ENCODE data around the gene SLC25A42.
"Not testable (repeated sequence)": the region's sequence is repeated elsewhere in the genome, so short reads cannot be mapped to it uniquely, and the experiment has no call there.

Gene SLC25A42

GRCh38 chr19:19068659-19069654 lies 5.2 kb downstream of the SLC25A42 start:
- DNase-seq (ENCODE audit: low spot score) = no peak

GRCh38 chr19:19071897-19072296 lies 8.1 kb downstream of the SLC25A42 start:
- DNase-seq (ENCODE audit: low spot score) = no peak

GRCh38 chr19:19074196-19074882 lies 10.5 kb downstream of the SLC25A42 start:
- no peak for DNase-seq (ENCODE audit: low spot score)

- no peak for DNase-seq (ENCODE audit: low spot score)
These were observed 11.3 kb downstream of the SLC25A42 start for GRCh38 chr19:19075126-19075525.

GRCh38 chr19:19076476-19076875 lies 12.7 kb downstream of the SLC25A42 start:
- no peak for DNase-seq (ENCODE audit: low spot score)

GRCh38 chr19:19077103-19077502 lies 13.3 kb downstream of the SLC25A42 start:
- no peak for DNase-seq (ENCODE audit: low spot score)

- no peak for DNase-seq (ENCODE audit: low spot score)
These were observed 15.0 kb downstream of the SLC25A42 start for GRCh38 chr19:19078801-19079200.

- DNase-seq (ENCODE audit: low spot score) = no peak
These were observed 15.8 kb downstream of the SLC25A42 start for GRCh38 chr19:19079571-19079970.

GRCh38 chr19:19081642-19082151 lies 17.9 kb downstream of the SLC25A42 start:
- DNase-seq (ENCODE audit: low spot score) = no peak

GRCh38 chr19:19083413-19084178 lies 19.8 kb downstream of the SLC25A42 start:
- no peak for DNase-seq (ENCODE audit: low spot score)

- DNase-seq (ENCODE audit: low spot score) = no peak
These were observed 23.9 kb downstream of the SLC25A42 start for GRCh38 chr19:19087676-19088075.

GRCh38 chr19:19094513-19094912 lies 30.7 kb downstream of the SLC25A42 start:
- DNase-seq (ENCODE audit: low spot score) = no peak

GRCh38 chr19:19095691-19096090 lies 31.9 kb downstream of the SLC25A42 start:
- no peak for DNase-seq (ENCODE audit: low spot score)

GRCh38 chr19:19096641-19097627 lies 33.1 kb downstream of the SLC25A42 start:
- DNase-seq (ENCODE audit: low spot score) = no peak

GRCh38 chr19:19098084-19098702 lies 34.4 kb downstream of the SLC25A42 start:
- no peak for DNase-seq (ENCODE audit: low spot score)

GRCh38 chr19:19098703-19099632 lies 35.2 kb downstream of the SLC25A42 start:
- no peak for DNase-seq (ENCODE audit: low spot score)

GRCh38 chr19:19101540-19101939 lies 37.7 kb downstream of the SLC25A42 start:
- no peak for DNase-seq (ENCODE audit: low spot score)

GRCh38 chr19:19102566-19102965 lies 38.8 kb downstream of the SLC25A42 start:
- not testable (repeated sequence) for DNase-seq (ENCODE audit: low spot score)

- DNase-seq (ENCODE audit: low spot score) = no peak
These were observed 39.4 kb downstream of the SLC25A42 start for GRCh38 chr19:19103167-19103566.
